Motor neuron (in vitro differentiated cells): ENCODE data around the gene CCDC9. TPM values are rescaled to one million over a fixed set of nuclear protein-coding genes. Genes with fewer than 3 reads are reported as not detected.

Source experiments
- ATAC-seq, 8 experiments: fragments of 200-7000 bp; cut with Tn5 transposase; replicated peaks in 6 of 8; 2 replicates each; pipeline ENCODE4 v1.8.0; 2021; ENCODE audit warnings: mild to moderate bottlenecking in 8 of 8, moderate library complexity in 8 of 8
- H3K27ac ChIP-seq, 2 donors: fragments of 250-450 bp; sonication (Bioruptor Pico); 2 replicates each; pipeline ENCODE4 v1.9.0; 2021; ENCODE audit warnings: antibody characterized with exemption in 2 of 2, mild to moderate bottlenecking in 2 of 2, moderate library complexity in 1 of 2
- H3K4me1 ChIP-seq, 2 donors: fragments of 250-450 bp; sonication (Bioruptor Pico); replicated peaks in 1 of 2; 2 replicates each; pipeline ENCODE4 v1.6.1; 2021; ENCODE audit warnings: antibody characterized with exemption in 2 of 2, mild to moderate bottlenecking in 2 of 2, moderate library complexity in 1 of 2
- H3K4me3 ChIP-seq, 5 donors: fragments of 250-450 bp; sonication (Bioruptor Pico); 2 replicates each; pipeline ENCODE4 v1.9.0; 2021; ENCODE audit warnings: antibody characterized with exemption in 5 of 5, mild to moderate bottlenecking in 5 of 5, moderate library complexity in 4 of 5
- WGBS, 10 experiments: fragments of 450-650 bp; shearing (Covaris generic); methylation state at CpG; one replicate each; pipeline ENCODE4 v1.0.0; 2022; 5-methylcytosine and 5-hydroxymethylcytosine counted together
- in situ Hi-C, 9 experiments: fragments of 400-800 bp; cut with MboI; loops; one replicate each; pipeline ENCODE4 v1.15.0; 2021; ENCODE audit warnings: low sequenced_read_pairs in 9 of 9, low pct_unique_long_range_greater_than_20kb in 2 of 9; ENCODE audit not compliant: unreplicated experiment in 9 of 9
- total RNA-seq, 8 experiments: library from RNA; unstranded; fragments of 300-600 nt; gene quantifications; 2 replicates each; pipeline versions ENCODE4 v1.2.3 to v1.2.4, GENCODE V29; 2022

The CCDC9 gene
- total RNA-seq, 8 experiments from 2014 or later, result 12.9 to 45.7 (median 17.4) TPM

GRCh38 chr19:47316513-47316912 is 60.2 kb downstream of the CCDC9 start:
- no peaks in the 10 kb centered on the region for H3K4me1 ChIP-seq
- no peak overlapping the region for H3K27ac ChIP-seq
- H3K4me3 ChIP-seq, result no peak overlapping the region
- in situ Hi-C loops, result no loop called here
- ATAC-seq, result no peak
- 75 to 100% (median 84%) methylated on average over 2 to 4 of the region's 4 CpGs; no CpG with 5 or more reads in 1 of the 10 experiments for WGBS, 10 experiments

GRCh38 chr19:47319923-47320871 is 63.9 kb downstream of the CCDC9 start:
- Histone ChIP-seq H3K27ac (no peak overlapping the region), H3K4me3 (no peak overlapping the region), H3K4me1 (no peaks in the 10 kb centered on the region)
- in situ Hi-C loops, result no loop called here
- no peak for ATAC-seq
- 82 to 96% (median 87%) methylated on average over 2 to 17 of the region's 46 CpGs; no CpG with 5 or more reads in 3 of the 10 experiments for WGBS, 10 experiments

Other genes starting within 250 kb of the CCDC9 start
- gene NPAS1, start 236.7 kb upstream of the CCDC9 start, total RNA-seq, result 1 to 10 TPM in 5 of 8 experiments, under 1 TPM in 3; 0.63 to 3.8 (median 1.6) TPM
- 10 to 100 TPM in 6 of 8 experiments, 1 to 10 TPM in 2; 6.1 to 21.1 (median 11.4) TPM for gene TMEM160, start 207.9 kb upstream of the CCDC9 start, total RNA-seq
- gene ZC3H4, start 142.7 kb upstream of the CCDC9 start, total RNA-seq, result 10 to 100 TPM; 10.9 to 54.5 (median 22.8) TPM
- 100 to 1,000 TPM in 2 of 8 experiments, 10 to 100 TPM in 6; 76.2 to 197 (median 91.7) TPM for gene SAE1, start 125.7 kb upstream of the CCDC9 start, total RNA-seq
- gene BBC3, start 25.3 kb upstream of the CCDC9 start, total RNA-seq, result 10 to 100 TPM; 17.4 to 23.6 (median 20.3) TPM
- 10 to 100 TPM in 4 of 8 experiments, 1 to 10 TPM in 4; 3.4 to 17.5 (median 10.4) TPM for gene INAFM1, start 18.4 kb downstream of the CCDC9 start, total RNA-seq
- 10 to 100 TPM in 1 of 8 experiments, 1 to 10 TPM in 6, under 1 TPM in 1; 0.29 to 15.6 (median 2.1) TPM for gene C5AR1, start 53.3 kb downstream of the CCDC9 start, total RNA-seq
- gene C5AR2, start 75.7 kb downstream of the CCDC9 start, total RNA-seq, result under 1 TPM in 7 of 8 experiments, not detected in 1; 0.04 to 0.36 (median 0.09) TPM
- 10 to 100 TPM in 6 of 8 experiments, 1 to 10 TPM in 2; 9.4 to 24.5 (median 12.9) TPM for gene DHX34, start 92.8 kb downstream of the CCDC9 start, total RNA-seq
- 100 to 1,000 TPM in 4 of 8 experiments, 10 to 100 TPM in 3, 1 to 10 TPM in 1; 3.2 to 124 (median 93.2) TPM for gene MEIS3, start 163.0 kb downstream of the CCDC9 start, total RNA-seq
- 100 to 1,000 TPM in 2 of 8 experiments, 10 to 100 TPM in 2, 1 to 10 TPM in 4; 1.4 to 351 (median 9.7) TPM for gene SLC8A2, start 215.4 kb downstream of the CCDC9 start, total RNA-seq
- gene KPTN, start 227.7 kb downstream of the CCDC9 start, total RNA-seq, result 10 to 100 TPM in 4 of 8 experiments, 1 to 10 TPM in 4; 5.5 to 24.9 (median 9.6) TPM